HEK293 (cell line): ENCODE results near the gene ALB.

Experiments
- CTCF ChIP-seq: fragments of 450-650 bp; formaldehyde crosslinking; IDR thresholded peaks from 2 replicates; pipeline ENCODE4 v1.5.1; 2016; ENCODE audit warnings: missing biosample characterization, missing genetic modification characterization
- GFI1B ChIP-seq: fragments of 450-650 bp; formaldehyde crosslinking; IDR thresholded peaks from 2 replicates; pipeline ENCODE4 v1.5.1; 2016; ENCODE audit warnings: missing biosample characterization, missing genetic modification characterization
- KLF1 ChIP-seq: fragments of 450-650 bp; formaldehyde crosslinking; IDR thresholded peaks from 2 replicates; pipeline ENCODE4 v1.5.1; 2016; ENCODE audit warnings: missing biosample characterization, missing genetic modification characterization
- ZBTB8A ChIP-seq: fragments of 450-650 bp; formaldehyde crosslinking; IDR thresholded peaks from 2 replicates; pipeline ENCODE4 v1.5.1; 2016; ENCODE audit warnings: missing biosample characterization, missing genetic modification characterization
- ZFHX2 ChIP-seq: fragments of 450-650 bp; formaldehyde crosslinking; conservative IDR thresholded peaks from 2 replicates; pipeline ENCODE4 v1.5.1; 2016; ENCODE audit warnings: missing biosample characterization, missing genetic modification characterization
- ZFP3 ChIP-seq: fragments of 450-650 bp; formaldehyde crosslinking; IDR thresholded peaks from 2 replicates; pipeline ENCODE4 v1.5.1; 2016; ENCODE audit warnings: low read depth, missing biosample characterization, missing genetic modification characterization
- ZNF2 ChIP-seq: fragments of 450-650 bp; formaldehyde crosslinking; IDR thresholded peaks from 2 replicates; pipeline ENCODE4 v1.5.1; 2016; ENCODE audit warnings: missing biosample characterization, missing genetic modification characterization
- ZNF248 ChIP-seq: fragments of 450-650 bp; formaldehyde crosslinking; IDR thresholded peaks from 2 replicates; pipeline ENCODE4 v1.5.1; 2017; ENCODE audit warnings: missing biosample characterization, missing genetic modification characterization
- ZNF274 ChIP-seq, 2 experiments: fragments of 200-500 bp in 1 of 2; fragments of 450-650 bp in 1 of 2; sonication (Bioruptor generic) in 1 of 2; formaldehyde crosslinking in 1 of 2; IDR thresholded peaks; 2 replicates each; pipeline versions ENCODE4 v1.5.1 to v1.6.1; 2014 to 2016; ENCODE audit warnings: borderline replicate concordance in 1 of 2, inconsistent platforms in 1 of 2, low read length in 1 of 2, missing biosample characterization in 1 of 2, missing genetic modification characterization in 1 of 2
- ZNF610 ChIP-seq: fragments of 450-650 bp; formaldehyde crosslinking; IDR thresholded peaks from 2 replicates; pipeline ENCODE4 v1.5.1; 2016; ENCODE audit warnings: missing biosample characterization, missing genetic modification characterization, borderline replicate concordance
- ZNF660 ChIP-seq: fragments of 450-650 bp; IDR thresholded peaks from 2 replicates; pipeline ENCODE4 v1.5.1; 2018; ENCODE audit warnings: missing biosample characterization, mild to moderate bottlenecking, missing genetic modification characterization
- ZNF791 ChIP-seq: fragments of 450-650 bp; formaldehyde crosslinking; IDR thresholded peaks from 2 replicates; pipeline ENCODE4 v1.5.1; 2016; ENCODE audit warnings: missing biosample characterization, missing genetic modification characterization
- TF ChIP-seq, protein P1 (sequence below): fragments of 450-650 bp; formaldehyde crosslinking; IDR thresholded peaks from 2 replicates; pipeline ENCODE4 v1.5.1; 2016; ENCODE audit warnings: missing biosample characterization, missing genetic modification characterization, low read depth
- TF ChIP-seq, protein P2 (sequence below): fragments of 450-650 bp; formaldehyde crosslinking; IDR thresholded peaks from 2 replicates; pipeline ENCODE4; 2016; ENCODE audit warnings: missing biosample characterization, missing genetic modification characterization

DNA sequence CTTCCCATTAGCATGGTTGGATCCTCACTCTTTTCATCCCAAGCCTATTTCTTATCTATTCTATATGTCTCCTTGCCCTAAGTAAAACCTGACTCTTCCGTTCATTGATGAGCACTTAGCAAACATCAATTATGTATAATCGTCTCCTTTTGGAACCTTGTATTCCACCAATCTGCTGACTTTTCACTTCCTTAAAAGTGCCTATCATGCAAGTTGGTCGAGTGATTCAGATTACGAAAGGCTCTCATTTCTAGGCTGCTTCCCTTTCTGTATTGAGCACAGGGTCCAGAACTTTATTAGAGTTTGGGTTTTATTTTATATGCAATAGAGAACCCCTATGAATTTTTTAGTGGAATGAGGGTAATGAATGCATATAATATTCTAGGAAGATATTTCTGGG lies 27.1 kb upstream of the ALB start:
- TF ChIP-seq KLF1 (tag by site-specific recombination): no peak
- no peak for TF ChIP-seq ZNF660 (tag by site-specific recombination)
- TF ChIP-seq CTCF (tag by site-specific recombination): no peak
- TF ChIP-seq ZFHX2 (tag by site-specific recombination): no peak
- no peak for TF ChIP-seq ZBTB8A
- TF ChIP-seq ZNF2: no peak
- TF ChIP-seq ZNF791: no peak
- no peak for TF ChIP-seq ZNF610 (tag by site-specific recombination)
- TF ChIP-seq ZFP3 (tag by site-specific recombination): no peak
- no peak for TF ChIP-seq ZNF248
- TF ChIP-seq, protein P1, sequence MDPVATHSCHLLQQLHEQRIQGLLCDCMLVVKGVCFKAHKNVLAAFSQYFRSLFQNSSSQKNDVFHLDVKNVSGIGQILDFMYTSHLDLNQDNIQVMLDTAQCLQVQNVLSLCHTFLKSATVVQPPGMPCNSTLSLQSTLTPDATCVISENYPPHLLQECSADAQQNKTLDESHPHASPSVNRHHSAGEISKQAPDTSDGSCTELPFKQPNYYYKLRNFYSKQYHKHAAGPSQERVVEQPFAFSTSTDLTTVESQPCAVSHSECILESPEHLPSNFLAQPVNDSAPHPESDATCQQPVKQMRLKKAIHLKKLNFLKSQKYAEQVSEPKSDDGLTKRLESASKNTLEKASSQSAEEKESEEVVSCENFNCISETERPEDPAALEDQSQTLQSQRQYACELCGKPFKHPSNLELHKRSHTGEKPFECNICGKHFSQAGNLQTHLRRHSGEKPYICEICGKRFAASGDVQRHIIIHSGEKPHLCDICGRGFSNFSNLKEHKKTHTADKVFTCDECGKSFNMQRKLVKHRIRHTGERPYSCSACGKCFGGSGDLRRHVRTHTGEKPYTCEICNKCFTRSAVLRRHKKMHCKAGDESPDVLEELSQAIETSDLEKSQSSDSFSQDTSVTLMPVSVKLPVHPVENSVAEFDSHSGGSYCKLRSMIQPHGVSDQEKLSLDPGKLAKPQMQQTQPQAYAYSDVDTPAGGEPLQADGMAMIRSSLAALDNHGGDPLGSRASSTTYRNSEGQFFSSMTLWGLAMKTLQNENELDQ (tag by site-specific recombination): no peak
- TF ChIP-seq GFI1B: no peak
- TF ChIP-seq ZNF274 (IDR thresholded peaks at IDR 0.05; ENCODE audit: low read length): no peak
- no peak for TF ChIP-seq ZNF274 (tag by site-specific recombination; IDR thresholded peaks at IDR 0.05; ENCODE audit: borderline replicate concordance)
- TF ChIP-seq, protein P2, sequence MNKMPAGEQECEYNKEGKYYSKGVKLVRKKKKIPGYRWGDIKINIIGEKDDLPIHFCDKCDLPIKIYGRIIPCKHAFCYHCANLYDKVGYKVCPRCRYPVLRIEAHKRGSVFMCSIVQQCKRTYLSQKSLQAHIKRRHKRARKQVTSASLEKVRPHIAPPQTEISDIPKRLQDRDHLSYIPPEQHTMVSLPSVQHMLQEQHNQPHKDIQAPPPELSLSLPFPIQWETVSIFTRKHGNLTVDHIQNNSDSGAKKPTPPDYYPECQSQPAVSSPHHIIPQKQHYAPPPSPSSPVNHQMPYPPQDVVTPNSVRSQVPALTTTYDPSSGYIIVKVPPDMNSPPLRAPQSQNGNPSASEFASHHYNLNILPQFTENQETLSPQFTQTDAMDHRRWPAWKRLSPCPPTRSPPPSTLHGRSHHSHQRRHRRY (tag by site-specific recombination): no peak
